Nephron progenitor cell (in vitro differentiated cells): Measurements from ENCODE around the gene WEE2.
A peak's percentile ranks its signal among the peaks of the same experiment; 100 is the strongest.

Source experiments
- DNase-seq: peaks from one replicate; pipeline ENCODE4 v3.0.0; 2021
- H3K27ac Mint-ChIP-seq: 2 replicates; pipeline ENCODE4 v1.8.0; 2021; ENCODE audit warnings: mild to moderate bottlenecking, moderate library complexity, mixed read lengths
- H3K27me3 Mint-ChIP-seq: 2 replicates; pipeline ENCODE4 v1.8.0; 2021; ENCODE audit warnings: mild to moderate bottlenecking, low read depth, mixed read lengths; ENCODE audit not compliant: poor library complexity
- H3K36me3 Mint-ChIP-seq: 2 replicates; pipeline ENCODE4 v1.8.0; 2021; ENCODE audit warnings: low read depth, mixed read lengths
- H3K4me1 Mint-ChIP-seq: 2 replicates; pipeline ENCODE4 v1.8.0; 2021; ENCODE audit warnings: mixed read lengths
- H3K4me3 Mint-ChIP-seq: 2 replicates; pipeline ENCODE4 v1.8.0; 2021; ENCODE audit warnings: mild to moderate bottlenecking, moderate library complexity, mixed read lengths
- H3K9me3 Mint-ChIP-seq: 2 replicates; pipeline ENCODE4 v1.8.0; 2021; ENCODE audit warnings: mild to moderate bottlenecking, moderate library complexity, mixed read lengths
- CTCF ChIP-seq: fragments of 200-600 bp; sonication (generic); IDR thresholded peaks from 2 replicates; pipeline ENCODE4 v1.5.0; 2021; ENCODE audit warnings: antibody characterized with exemption

Gene WEE2

GRCh38 chr7:141698247-141699015, 9.7 kb upstream of the WEE2 start:
- Mint-ChIP-seq H3K4me1 (peaks cover 54% of the 10 kb centered on the region), H3K4me3 (no peak overlapping the region), H3K36me3 (peaks cover 7% of the 10 kb centered on the region), H3K27me3 (peaks cover 23% of the 10 kb centered on the region), H3K9me3 (no peaks in the 10 kb centered on the region), H3K27ac (no peak overlapping the region)
- no peak for TF ChIP-seq CTCF
- DNase-seq = no peak

GRCh38 chr7:141699860-141700259, 8.3 kb upstream of the WEE2 start:
- H3K4me3 Mint-ChIP-seq = peak overlapping the region; percentile 89
- H3K27ac Mint-ChIP-seq = no peak overlapping the region
- peaks cover 62% of the 10 kb centered on the region for H3K4me1 Mint-ChIP-seq
- peaks cover 2% of the 10 kb centered on the region for H3K36me3 Mint-ChIP-seq
- no peaks in the 10 kb centered on the region for H3K9me3 Mint-ChIP-seq
- TF ChIP-seq CTCF = no peak
- no peak for DNase-seq
- H3K27me3 Mint-ChIP-seq = peaks cover 26% of the 10 kb centered on the region

GRCh38 chr7:141700296-141700847, 7.8 kb upstream of the WEE2 start:
- H3K27ac Mint-ChIP-seq = no peak overlapping the region
- no peaks in the 10 kb centered on the region for H3K36me3 Mint-ChIP-seq
- TF ChIP-seq CTCF = no peak
- no peaks in the 10 kb centered on the region for H3K9me3 Mint-ChIP-seq
- peaks cover 62% of the 10 kb centered on the region for H3K4me1 Mint-ChIP-seq
- peaks cover 28% of the 10 kb centered on the region for H3K27me3 Mint-ChIP-seq
- no peak for DNase-seq
- H3K4me3 Mint-ChIP-seq = peak overlapping the region; percentile 89

GRCh38 chr7:141700848-141701371, 7.2 kb upstream of the WEE2 start:
- Mint-ChIP-seq H3K36me3 (no peaks in the 10 kb centered on the region), H3K27me3 (peaks cover 29% of the 10 kb centered on the region), H3K9me3 (no peaks in the 10 kb centered on the region), H3K4me1 (peaks cover 58% of the 10 kb centered on the region), H3K27ac (peak overlapping the region; percentile 8), H3K4me3 (peak overlapping the region; percentile 89)
- TF ChIP-seq CTCF = no peak
- peak; percentile 13 for DNase-seq

GRCh38 chr7:141701489-141702046, 6.6 kb upstream of the WEE2 start:
- no peak for TF ChIP-seq CTCF
- H3K4me3 Mint-ChIP-seq = peak overlapping the region; percentile 89

More at GRCh38 chr7:141701489-141702046, 6.6 kb upstream of the WEE2 start:
- Mint-ChIP-seq H3K27me3 (peaks cover 29% of the 10 kb centered on the region), H3K4me1 (peaks cover 51% of the 10 kb centered on the region), H3K36me3 (no peaks in the 10 kb centered on the region), H3K27ac (no peak overlapping the region), H3K9me3 (no peaks in the 10 kb centered on the region)
- DNase-seq = peak; percentile 52
